H1 (cell line): ENCODE data around the gene ADCY9. TPM values are rescaled to one million over a fixed set of nuclear protein-coding genes. Genes with fewer than 3 reads are reported as not detected.

ENCODE experiments used
- CTCF ChIA-PET: fragments of 300-600 bp; sonication (Branson Sonifier 250); formaldehyde crosslinking; loops from one replicate; lab custom pipeline; 2021; ENCODE audit not compliant: partially characterized antibody; lab: Charles Lee
- POLR2A ChIA-PET: fragments of 300-600 bp; sonication (Branson Sonifier 250); formaldehyde crosslinking; loops from one replicate; lab custom pipeline; 2021; ENCODE audit warnings: inconsistent platforms; ENCODE audit not compliant: partially characterized antibody; lab: Charles Lee
- DNase-seq, 2 experiments: peaks; one replicate each; pipeline versions ENCODE4 v3.0.0 to v3.0.0-alpha.2; 2010 to 2022; ENCODE audit warnings: low spot score in 2 of 2, low read depth in 1 of 2, mixed read lengths in 1 of 2
- FAIRE-seq: peaks from 2 replicates; lab custom pipeline; 2011; peaks lifted over from hg19 to GRCh38; lab: Jason Lieb, UNC
- H2AFZ ChIP-seq: 2 replicates; pipeline ENCODE4 v1.8.1; 2012; ENCODE audit warnings: low read length, inconsistent platforms
- H2AK5ac ChIP-seq: 2 replicates; pipeline ENCODE4 v1.6.1; 2013; ENCODE audit warnings: low read depth, low read length
- H2BK120ac ChIP-seq: replicated peaks from 2 replicates; pipeline ENCODE3; 2013; ENCODE audit warnings: low read depth, low read length, inconsistent platforms
- H2BK12ac ChIP-seq: 2 replicates; pipeline ENCODE4 v1.6.1; 2013; ENCODE audit warnings: low read depth, low read length
- H2BK15ac ChIP-seq: 2 replicates; pipeline ENCODE4 v1.6.1; 2013; ENCODE audit warnings: low read length
- H2BK20ac ChIP-seq: 2 replicates; pipeline ENCODE4 v1.6.1; 2013; ENCODE audit warnings: low read length
- H2BK5ac ChIP-seq: 2 replicates; pipeline ENCODE4 v1.6.1; 2013; ENCODE audit warnings: low read depth, low read length
- H3K14ac ChIP-seq: 2 replicates; pipeline ENCODE4 v1.6.1; 2013; ENCODE audit warnings: inconsistent platforms; ENCODE audit not compliant: insufficient read length
- H3K18ac ChIP-seq: 2 replicates; pipeline ENCODE4 v1.6.1; 2013; ENCODE audit warnings: low read length; ENCODE audit errors: extremely low read depth
- H3K23ac ChIP-seq: 2 replicates; pipeline ENCODE4 v1.6.1; 2013; ENCODE audit warnings: inconsistent platforms; ENCODE audit not compliant: insufficient read length
- H3K23me2 ChIP-seq: 2 replicates; pipeline ENCODE4 v1.6.1; 2013; ENCODE audit warnings: low read depth, low read length
- H3K27ac ChIP-seq: 2 replicates; pipeline ENCODE4 v1.6.1; 2011; ENCODE audit warnings: low read depth, low read length, inconsistent platforms
- H3K27me3 ChIP-seq, 4 experiments: replicated peaks in 1 of 4; 1 replicate in 1 of 4; 2 replicates in 3 of 4; pipeline versions ENCODE4 v1.6.1 to v1.8.1; 2011 to 2013; ENCODE audit warnings: low read length in 3 of 4, mild to moderate bottlenecking in 3 of 4, inconsistent platforms in 2 of 4, mixed read lengths in 2 of 4, moderate library complexity in 1 of 4; ENCODE audit not compliant: control insufficient read depth in 3 of 4, insufficient read depth in 3 of 4; ENCODE audit errors: extremely low read depth in 1 of 4
- H3K36me3 ChIP-seq, 4 experiments: 2 replicates each; pipeline versions ENCODE4 v1.6.1 to v1.8.1; 2011 to 2013; ENCODE audit warnings: mild to moderate bottlenecking in 4 of 4, low read length in 3 of 4, moderate library complexity in 2 of 4, control low read depth in 1 of 4, inconsistent platforms in 1 of 4; ENCODE audit not compliant: insufficient read depth in 4 of 4, control insufficient read depth in 2 of 4
- H3K4ac ChIP-seq: replicated peaks from 2 replicates; pipeline ENCODE3; 2013; ENCODE audit warnings: low read length, low read depth, mixed read lengths, inconsistent platforms; ENCODE audit not compliant: insufficient read length
- H3K4me1 ChIP-seq, 4 experiments: replicated peaks in 1 of 4; 1 replicate in 1 of 4; 2 replicates in 3 of 4; pipeline versions ENCODE4 v1.6.1 to v1.8.1; 2011 to 2013; ENCODE audit warnings: low read length in 3 of 4, inconsistent platforms in 2 of 4, mixed read lengths in 1 of 4; ENCODE audit not compliant: insufficient read depth in 4 of 4, control insufficient read depth in 3 of 4
- H3K4me2 ChIP-seq, 2 experiments: 2 replicates each; pipeline versions ENCODE4 v1.6.1 to v1.8.1; 2011 to 2013; ENCODE audit warnings: low read depth in 2 of 2, low read length in 2 of 2, control low read depth in 1 of 2, inconsistent platforms in 1 of 2, mild to moderate bottlenecking in 1 of 2; ENCODE audit not compliant: insufficient read depth in 1 of 2
- H3K4me3 ChIP-seq, 4 experiments: fragments of 200-600, 300-600 bp in 1 of 4; sonication (generic), shearing (Covaris generic), sonication (Bioruptor Twin) in 1 of 4; 2 replicates each; pipeline versions ENCODE4 v1.5.1 to v1.8.1; 2011 to 2016; ENCODE audit warnings: low read length in 4 of 4, low read depth in 3 of 4, control low read depth in 2 of 4, inconsistent platforms in 2 of 4, mild to moderate bottlenecking in 2 of 4, mixed read lengths in 1 of 4, moderate library complexity in 1 of 4; ENCODE audit not compliant: insufficient read depth in 2 of 4; ENCODE audit errors: extremely low read depth in 1 of 4
- H3K56ac ChIP-seq: replicated peaks from 2 replicates; pipeline ENCODE3; 2013; ENCODE audit warnings: low read depth, mild to moderate bottlenecking, mixed read lengths, low read length, inconsistent platforms; ENCODE audit not compliant: insufficient read length
- H3K79me1 ChIP-seq: 2 replicates; pipeline ENCODE4 v1.6.1; 2013; ENCODE audit warnings: low read depth, low read length, control low read depth
- H3K79me2 ChIP-seq, 2 experiments: 2 replicates each; pipeline versions ENCODE4 v1.6.1 to v1.8.1; 2012 to 2013; ENCODE audit warnings: low read length in 2 of 2, mild to moderate bottlenecking in 2 of 2, inconsistent platforms in 1 of 2; ENCODE audit not compliant: insufficient read depth in 2 of 2, control insufficient read depth in 1 of 2
- H3K9ac ChIP-seq, 4 experiments: replicated peaks in 1 of 4; 1 replicate in 1 of 4; 2 replicates in 3 of 4; pipeline versions ENCODE4 v1.6.1 to v1.8.1; 2011 to 2013; ENCODE audit warnings: low read depth in 3 of 4, low read length in 3 of 4, control low read depth in 2 of 4, mild to moderate bottlenecking in 2 of 4, moderate library complexity in 2 of 4, inconsistent platforms in 1 of 4; ENCODE audit errors: extremely low read depth in 1 of 4
- H3K9me3 ChIP-seq, 2 experiments: 2 replicates each; pipeline versions ENCODE4 v1.6.1 to v1.8.1; 2012 to 2013; ENCODE audit warnings: mild to moderate bottlenecking in 2 of 2, moderate library complexity in 2 of 2, control low read depth in 1 of 2, inconsistent platforms in 1 of 2, low read depth in 1 of 2, low read length in 1 of 2, mixed read lengths in 1 of 2; ENCODE audit not compliant: insufficient read depth in 2 of 2
- H4K20me1 ChIP-seq, 2 experiments: replicated peaks in 1 of 2; 2 replicates each; pipeline versions ENCODE3 to v1.8.1; 2011 to 2013; ENCODE audit warnings: inconsistent platforms in 2 of 2, low read length in 2 of 2, mild to moderate bottlenecking in 1 of 2; ENCODE audit not compliant: insufficient read depth in 2 of 2, control insufficient read depth in 1 of 2
- H4K5ac ChIP-seq: 2 replicates; pipeline ENCODE4 v1.6.1; 2013; ENCODE audit warnings: low read length, low read depth, mixed read lengths, inconsistent platforms; ENCODE audit not compliant: insufficient read length
- H4K8ac ChIP-seq: 2 replicates; pipeline ENCODE4 v1.8.0; 2013; ENCODE audit warnings: mild to moderate bottlenecking, moderate library complexity, low read length, inconsistent platforms; ENCODE audit not compliant: insufficient read depth; ENCODE audit errors: extremely low read depth
- H4K91ac ChIP-seq: replicated peaks from 2 replicates; pipeline ENCODE3; 2013; ENCODE audit warnings: low read length, mixed read lengths, inconsistent platforms; ENCODE audit not compliant: insufficient read length
- RAD21 ChIP-seq, 2 experiments: IDR thresholded peaks in 1 of 2; conservative IDR thresholded peaks in 1 of 2; 2 replicates each; pipeline ENCODE4 v1.6.1; 2011; ENCODE audit warnings: low read depth in 2 of 2, low read length in 2 of 2, improper control_type of control experiment in 1 of 2, inconsistent platforms in 1 of 2, mild to moderate bottlenecking in 1 of 2, moderate library complexity in 1 of 2
- SIN3A ChIP-seq, 2 experiments: IDR thresholded peaks in 1 of 2; conservative IDR thresholded peaks in 1 of 2; 2 replicates each; pipeline ENCODE4 v1.6.1; 2011 to 2012; ENCODE audit warnings: low read length in 2 of 2, improper control_type of control experiment in 1 of 2, low read depth in 1 of 2, mild to moderate bottlenecking in 1 of 2
- SP1 ChIP-seq: IDR thresholded peaks from 2 replicates; pipeline ENCODE4 v1.6.1; 2011; ENCODE audit warnings: low read depth, low read length
- WGBS, 2 experiments: shearing (Covaris generic) in 1 of 2; methylation state at CpG; one replicate each; pipeline versions ENCODE4 v1.1.6 to v1.1.7; 2013 to 2015; ENCODE audit warnings: low lambda C conversion rate in 2 of 2, mixed read lengths in 2 of 2, inconsistent platforms in 1 of 2, low coverage in 1 of 2, missing lambda C conversion rate in 1 of 2; ENCODE audit not compliant: insufficient replicate concordance in 2 of 2, insufficient coverage in 1 of 2, insufficient read length in 1 of 2; ENCODE audit errors: extremely low coverage in 1 of 2, missing lambda C conversion rate in 1 of 2; 5-methylcytosine and 5-hydroxymethylcytosine counted together
- polyA plus RNA-seq, 7 experiments: library from polyadenylated mRNA; depleted of rRNA in 3 of 7; stranded (reverse) in 5 of 7; unstranded in 2 of 7; fragments of >200 nt in 5 of 7; fragments of 200-250 nt in 2 of 7; gene quantifications; 1 replicate in 5 of 7; 2 replicates in 1 of 7; 4 replicates in 1 of 7; pipeline versions ENCODE4 v1.2.1 to v1.2.3, GENCODE V29; 2011 to 2013; ENCODE audit warnings: missing spikeins in 2 of 7, mixed read lengths in 2 of 7
- total RNA-seq: library from RNA; stranded (reverse); fragmentation: NEBNext Ultra II Directional; extraction: Animal tissue kit (Norgen Biotek cat#: 25700); gene quantifications from 2 replicates; pipeline ENCODE4 v1.2.1, GENCODE V29; 2021

Gene ADCY9
- total and polyA plus RNA-seq, 2 of the 8 experiments (the other 6 are each of a cell fraction or from before 2014, with no cell fraction given): 5.4 to 13.1 TPM

DNA sequence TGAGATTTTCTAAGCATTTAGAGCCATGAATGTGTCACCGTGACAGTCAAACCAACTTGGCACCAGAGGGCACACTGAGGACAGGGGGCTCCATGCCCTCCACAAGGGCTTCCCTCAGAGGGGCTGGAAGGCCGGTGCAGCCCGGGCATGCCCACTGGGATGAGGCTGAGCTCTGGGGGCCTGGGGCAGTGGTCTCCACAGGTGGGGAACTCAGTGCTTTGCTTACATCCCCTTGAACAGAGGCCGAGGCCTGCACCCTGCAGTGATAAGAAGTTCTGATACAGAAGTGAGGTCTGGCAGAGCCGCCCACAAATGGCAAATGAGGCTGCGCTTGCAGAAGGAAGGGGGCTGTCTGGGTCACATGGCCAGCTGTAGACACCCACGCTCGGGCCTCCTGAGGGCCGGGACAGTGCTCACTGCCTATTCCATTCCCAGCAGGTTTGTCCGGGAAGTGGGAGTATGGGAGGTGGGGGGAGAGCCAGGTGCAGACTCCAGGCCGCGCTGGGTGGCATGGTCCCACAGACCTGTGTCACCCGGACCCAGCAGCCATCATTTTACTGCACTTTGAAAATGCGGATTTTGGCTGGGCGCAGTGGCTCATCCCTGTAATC is 118.9 kb downstream of the ADCY9 start:
- ChIA-PET POLR2A (no interaction called here), CTCF (interaction anchor here (1.6 to 2.4 kb wide), 2 partner anchors 11 to 14 kb away, joined by 4 to 19 read pairs; no protein-coding TSS in a partner anchor)
- WGBS, 2 experiments: 90% methylated on average over 13 of the region's 15 CpGs; no CpG with 5 or more reads in 1 of the 2 experiments
- Histone ChIP-seq H3K9me3 (no peaks in the 10 kb centered on the region), H3K79me2 (no peaks in the 10 kb centered on the region), H4K5ac (peak overlapping the region; percentile 21), H2BK120ac (no peak overlapping the region), H3K23ac (no peak overlapping the region), H3K4me3 (no peak overlapping the region), H2BK12ac (no peak overlapping the region), H2BK5ac (no peak overlapping the region), H3K9ac (no peak overlapping the region), H4K20me1 (no peaks in the 10 kb centered on the region), H3K56ac (no peak overlapping the region), H2AFZ (no peak overlapping the region), H3K4ac (no peak overlapping the region), H3K79me1 (no peaks in the 10 kb centered on the region), H2AK5ac (no peak overlapping the region), H4K91ac (no peak overlapping the region), H3K36me3 (no peaks in the 10 kb centered on the region), H3K4me1 (peaks cover 2 to 7% (median 6%) of the 10 kb centered on the region in 4 experiments; a peak in 5 of 7 replicates), H3K23me2 (no peaks in the 10 kb centered on the region), H3K14ac (no peak overlapping the region), H3K27ac (no peak overlapping the region), H2BK15ac (no peak overlapping the region), H3K18ac (no peak overlapping the region), H2BK20ac (no peak overlapping the region), H4K8ac (no peak overlapping the region; the same call in 1 of the 2 replicates), H3K4me2 (no peak overlapping the region), H3K27me3 (no peaks in the 10 kb centered on the region)
- TF ChIP-seq SIN3A (conservative IDR thresholded peaks at IDR 0.05 in 1 of 2, IDR thresholded peaks at IDR 0.05 in 1 of 2; ENCODE audit: low read depth in 1 of 2, low read length in 2 of 2) (no peak), SP1 (no peak), RAD21 (IDR thresholded peaks at IDR 0.05 in 1 of 2, conservative IDR thresholded peaks at IDR 0.05 in 1 of 2; ENCODE audit: low read depth in 2 of 2, low read length in 2 of 2) (peak in 1 of 2 experiments; percentile 16; a peak in 1 of 4 replicates)
- no peak for DNase-seq
- no peak for FAIRE-seq
